Measurements from ENCODE around the gene RPS6KA4. TPM values are rescaled to one million over a fixed set of nuclear protein-coding genes. Genes with fewer than 3 reads are reported as not detected.

The RPS6KA4 gene
- polyA plus RNA-seq, 1 of the 3 experiments (the other 2 are of a cell fraction), result 43.4 TPM

DNA sequence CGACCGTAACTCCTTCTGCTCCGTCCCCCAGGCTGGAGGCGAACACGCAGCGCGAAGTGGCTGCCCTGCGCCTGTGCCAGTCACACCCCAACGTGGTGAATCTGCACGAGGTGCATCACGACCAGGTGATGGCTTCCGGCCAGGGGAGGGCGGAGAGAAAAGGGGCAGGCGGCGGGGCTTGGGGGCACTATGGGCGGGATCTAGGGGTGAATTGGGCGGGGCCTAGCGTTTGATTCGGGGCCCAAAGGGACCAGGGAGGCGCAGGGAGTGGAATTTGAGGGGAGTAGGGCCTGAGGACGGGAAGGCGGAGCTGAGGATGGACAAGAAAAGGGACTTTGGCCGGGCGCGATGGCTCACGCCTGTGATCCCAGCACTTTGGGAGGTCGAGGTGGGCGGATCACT lies 9.7 kb downstream of the RPS6KA4 start:
- Histone ChIP-seq H3K36me3 (replicated peaks in 1 of 2; ENCODE audit: control insufficient read depth in 1 of 2, insufficient read depth in 2 of 2, low read length in 1 of 2) (peaks cover 15 to 38% of the 10 kb centered on the region in 2 experiments), H3K9me3 (no peaks in the 10 kb centered on the region), H3K27ac (ENCODE audit: low read depth in 2 of 2, low read length in 1 of 2) (no peak overlapping the region), H3K27me3 (ENCODE audit: insufficient read depth) (no peaks in the 10 kb centered on the region), H3F3A (replicated peaks; ENCODE audit: insufficient read depth) (peaks cover 10% of the 10 kb centered on the region), H3K4me2 (no peak overlapping the region), H2AFZ (ENCODE audit: low read depth) (no peak overlapping the region), H3K4me1 (ENCODE audit: control insufficient read depth in 1 of 2, insufficient read depth in 2 of 2, low read depth in 1 of 2, low read length in 1 of 2) (peaks cover 0 to 11% of the 10 kb centered on the region in 2 experiments; a peak in 1 of 4 replicates), H3K9ac (no peak overlapping the region), H3K4me3 (ENCODE audit: low read depth in 2 of 2, low read length in 1 of 2) (no peak overlapping the region), H3K79me2 (ENCODE audit: insufficient read depth) (no peaks in the 10 kb centered on the region), H3K9me2 (no peaks in the 10 kb centered on the region), H4K20me1 (ENCODE audit: insufficient read depth) (no peaks in the 10 kb centered on the region)
- whole genome bisulfite sequencing (ENCODE audit: low lambda C conversion rate), result 97% methylated on average over 28 of the region's 28 CpGs
- TF ChIP-seq FOSL2 (IDR thresholded peaks at IDR 0.05; ENCODE audit: borderline replicate concordance, low read depth), result no peak
- TF ChIP-seq JUND (IDR thresholded peaks at IDR 0.05), result no peak
- TF ChIP-seq RFX5 (IDR thresholded peaks at IDR 0.05; ENCODE audit: low read length), result no peak
- no peak for TF ChIP-seq ELF1 (IDR thresholded peaks at IDR 0.05)
- TF ChIP-seq TAF1 (IDR thresholded peaks at IDR 0.05; ENCODE audit: borderline replicate concordance, low read depth, low read length), result no peak
- TF ChIP-seq, protein P1, sequence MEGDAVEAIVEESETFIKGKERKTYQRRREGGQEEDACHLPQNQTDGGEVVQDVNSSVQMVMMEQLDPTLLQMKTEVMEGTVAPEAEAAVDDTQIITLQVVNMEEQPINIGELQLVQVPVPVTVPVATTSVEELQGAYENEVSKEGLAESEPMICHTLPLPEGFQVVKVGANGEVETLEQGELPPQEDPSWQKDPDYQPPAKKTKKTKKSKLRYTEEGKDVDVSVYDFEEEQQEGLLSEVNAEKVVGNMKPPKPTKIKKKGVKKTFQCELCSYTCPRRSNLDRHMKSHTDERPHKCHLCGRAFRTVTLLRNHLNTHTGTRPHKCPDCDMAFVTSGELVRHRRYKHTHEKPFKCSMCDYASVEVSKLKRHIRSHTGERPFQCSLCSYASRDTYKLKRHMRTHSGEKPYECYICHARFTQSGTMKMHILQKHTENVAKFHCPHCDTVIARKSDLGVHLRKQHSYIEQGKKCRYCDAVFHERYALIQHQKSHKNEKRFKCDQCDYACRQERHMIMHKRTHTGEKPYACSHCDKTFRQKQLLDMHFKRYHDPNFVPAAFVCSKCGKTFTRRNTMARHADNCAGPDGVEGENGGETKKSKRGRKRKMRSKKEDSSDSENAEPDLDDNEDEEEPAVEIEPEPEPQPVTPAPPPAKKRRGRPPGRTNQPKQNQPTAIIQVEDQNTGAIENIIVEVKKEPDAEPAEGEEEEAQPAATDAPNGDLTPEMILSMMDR (IDR thresholded peaks at IDR 0.05), result no peak
- TF ChIP-seq, protein P2, sequence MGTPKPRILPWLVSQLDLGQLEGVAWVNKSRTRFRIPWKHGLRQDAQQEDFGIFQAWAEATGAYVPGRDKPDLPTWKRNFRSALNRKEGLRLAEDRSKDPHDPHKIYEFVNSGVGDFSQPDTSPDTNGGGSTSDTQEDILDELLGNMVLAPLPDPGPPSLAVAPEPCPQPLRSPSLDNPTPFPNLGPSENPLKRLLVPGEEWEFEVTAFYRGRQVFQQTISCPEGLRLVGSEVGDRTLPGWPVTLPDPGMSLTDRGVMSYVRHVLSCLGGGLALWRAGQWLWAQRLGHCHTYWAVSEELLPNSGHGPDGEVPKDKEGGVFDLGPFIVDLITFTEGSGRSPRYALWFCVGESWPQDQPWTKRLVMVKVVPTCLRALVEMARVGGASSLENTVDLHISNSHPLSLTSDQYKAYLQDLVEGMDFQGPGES (IDR thresholded peaks at IDR 0.05; ENCODE audit: low read depth, low read length), result no peak
- no peak for TF ChIP-seq SMC3 (IDR thresholded peaks at IDR 0.05; ENCODE audit: low read depth, low read length)
- TF ChIP-seq GATA2 (CRISPR knock-in tag; IDR thresholded peaks at IDR 0.05), result no peak
- TF ChIP-seq, protein P3, sequence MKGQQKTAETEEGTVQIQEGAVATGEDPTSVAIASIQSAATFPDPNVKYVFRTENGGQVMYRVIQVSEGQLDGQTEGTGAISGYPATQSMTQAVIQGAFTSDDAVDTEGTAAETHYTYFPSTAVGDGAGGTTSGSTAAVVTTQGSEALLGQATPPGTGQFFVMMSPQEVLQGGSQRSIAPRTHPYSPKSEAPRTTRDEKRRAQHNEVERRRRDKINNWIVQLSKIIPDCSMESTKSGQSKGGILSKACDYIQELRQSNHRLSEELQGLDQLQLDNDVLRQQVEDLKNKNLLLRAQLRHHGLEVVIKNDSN (IDR thresholded peaks at IDR 0.05; ENCODE audit: borderline replicate concordance, low read depth), result no peak
- no peak for DNase-seq
- POLR2A ChIA-PET, result no interaction called here
- CTCF ChIA-PET, result interaction anchor here (0.6 to 2.0 kb wide), 2 partner anchors 13 to 549 kb away, joined by 3 to 7 read pairs; no protein-coding TSS in a partner anchor

DNA sequence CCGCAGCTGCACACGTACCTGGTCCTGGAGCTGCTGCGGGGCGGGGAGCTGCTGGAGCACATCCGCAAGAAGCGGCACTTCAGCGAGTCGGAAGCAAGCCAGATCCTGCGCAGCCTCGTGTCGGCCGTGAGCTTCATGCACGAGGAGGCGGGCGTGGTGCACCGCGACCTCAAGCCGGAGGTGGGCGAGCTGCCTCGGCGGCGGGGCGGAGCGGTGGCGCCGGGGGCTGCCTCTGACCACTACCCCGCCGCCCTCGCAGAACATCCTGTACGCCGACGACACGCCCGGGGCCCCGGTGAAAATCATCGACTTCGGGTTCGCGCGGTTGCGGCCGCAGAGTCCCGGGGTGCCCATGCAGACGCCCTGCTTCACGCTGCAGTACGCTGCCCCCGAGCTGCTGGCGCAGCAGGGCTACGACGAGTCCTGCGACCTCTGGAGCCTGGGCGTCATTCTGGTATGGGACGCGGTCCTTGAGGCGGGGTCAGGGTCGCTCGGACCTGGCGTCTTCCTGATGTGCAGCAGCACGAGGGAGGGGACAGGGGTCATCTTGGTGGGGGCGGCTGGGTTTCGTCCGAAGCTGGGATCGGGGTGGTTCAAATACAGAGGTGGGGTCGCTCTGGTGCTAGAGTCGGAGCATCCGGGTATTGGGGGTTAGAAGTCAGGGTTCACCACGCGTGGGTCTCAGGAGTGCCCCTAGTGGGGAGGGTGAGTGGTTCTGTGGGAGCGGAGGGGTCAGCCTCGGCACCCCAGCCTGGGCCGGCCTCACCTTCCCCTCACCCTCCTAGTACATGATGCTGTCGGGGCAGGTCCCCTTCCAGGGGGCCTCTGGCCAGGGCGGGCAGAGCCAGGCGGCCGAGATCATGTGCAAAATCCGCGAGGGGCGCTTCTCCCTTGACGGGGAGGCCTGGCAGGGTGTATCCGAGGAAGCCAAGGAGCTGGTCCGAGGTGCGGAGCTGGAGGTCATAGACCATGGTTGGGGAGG lies 10.8 kb downstream of the RPS6KA4 start:
- ChIA-PET POLR2A (interaction anchor here (1.2 kb wide), 1 partner anchor 52 kb away, joined by 4 read pairs; the partner anchor contains the start of gene PRDX5), CTCF (interaction anchor here (0.6 to 2.0 kb wide), 2 partner anchors 14 to 330 kb away, joined by 3 to 7 read pairs; no protein-coding TSS in a partner anchor)
- WGBS (ENCODE audit: low lambda C conversion rate), result 96% methylated on average over 54 of the region's 82 CpGs
- Histone ChIP-seq H4K20me1 (ENCODE audit: insufficient read depth) (no peaks in the 10 kb centered on the region), H3K9ac (no peak overlapping the region), H3K27ac (ENCODE audit: low read depth in 2 of 2, low read length in 1 of 2) (no peak overlapping the region), H3K36me3 (replicated peaks in 1 of 2; ENCODE audit: control insufficient read depth in 1 of 2, insufficient read depth in 2 of 2, low read length in 1 of 2) (peaks cover 6 to 31% of the 10 kb centered on the region in 2 experiments), H3K79me2 (ENCODE audit: insufficient read depth) (no peaks in the 10 kb centered on the region), H3K9me3 (no peaks in the 10 kb centered on the region), H3F3A (replicated peaks; ENCODE audit: insufficient read depth) (peaks cover 10% of the 10 kb centered on the region), H3K27me3 (ENCODE audit: insufficient read depth) (no peaks in the 10 kb centered on the region), H3K4me1 (ENCODE audit: control insufficient read depth in 1 of 2, insufficient read depth in 2 of 2, low read depth in 1 of 2, low read length in 1 of 2) (peaks cover 0 to 11% of the 10 kb centered on the region in 2 experiments; a peak in 1 of 4 replicates), H3K9me2 (no peaks in the 10 kb centered on the region), H3K4me3 (ENCODE audit: low read depth in 2 of 2, low read length in 1 of 2) (no peak overlapping the region), H3K4me2 (no peak overlapping the region), H2AFZ (ENCODE audit: low read depth) (no peak overlapping the region)
- peak; percentile 37 for DNase-seq
- no peak for TF ChIP-seq MEF2A (IDR thresholded peaks at IDR 0.05; ENCODE audit: borderline replicate concordance, low read depth)
- TF ChIP-seq, protein P1 (IDR thresholded peaks at IDR 0.05), result peak; percentile 25; the same call in 1 of the 2 replicates

Measured in SK-N-SH (cell line).